NCI-H1694 treated with DMSO at 0.1 percent for 48 hours (cell line): ENCODE measurements around the gene KIF27.
"Not testable (repeated sequence)": the region's sequence is repeated elsewhere in the genome, so short reads cannot be mapped to it uniquely, and the experiment has no call there.

ENCODE experiments used
- DNase-seq: peaks from one replicate; lab custom pipeline; 2025; lab: John Stamatoyannopoulos, UW

Gene KIF27, protein sequence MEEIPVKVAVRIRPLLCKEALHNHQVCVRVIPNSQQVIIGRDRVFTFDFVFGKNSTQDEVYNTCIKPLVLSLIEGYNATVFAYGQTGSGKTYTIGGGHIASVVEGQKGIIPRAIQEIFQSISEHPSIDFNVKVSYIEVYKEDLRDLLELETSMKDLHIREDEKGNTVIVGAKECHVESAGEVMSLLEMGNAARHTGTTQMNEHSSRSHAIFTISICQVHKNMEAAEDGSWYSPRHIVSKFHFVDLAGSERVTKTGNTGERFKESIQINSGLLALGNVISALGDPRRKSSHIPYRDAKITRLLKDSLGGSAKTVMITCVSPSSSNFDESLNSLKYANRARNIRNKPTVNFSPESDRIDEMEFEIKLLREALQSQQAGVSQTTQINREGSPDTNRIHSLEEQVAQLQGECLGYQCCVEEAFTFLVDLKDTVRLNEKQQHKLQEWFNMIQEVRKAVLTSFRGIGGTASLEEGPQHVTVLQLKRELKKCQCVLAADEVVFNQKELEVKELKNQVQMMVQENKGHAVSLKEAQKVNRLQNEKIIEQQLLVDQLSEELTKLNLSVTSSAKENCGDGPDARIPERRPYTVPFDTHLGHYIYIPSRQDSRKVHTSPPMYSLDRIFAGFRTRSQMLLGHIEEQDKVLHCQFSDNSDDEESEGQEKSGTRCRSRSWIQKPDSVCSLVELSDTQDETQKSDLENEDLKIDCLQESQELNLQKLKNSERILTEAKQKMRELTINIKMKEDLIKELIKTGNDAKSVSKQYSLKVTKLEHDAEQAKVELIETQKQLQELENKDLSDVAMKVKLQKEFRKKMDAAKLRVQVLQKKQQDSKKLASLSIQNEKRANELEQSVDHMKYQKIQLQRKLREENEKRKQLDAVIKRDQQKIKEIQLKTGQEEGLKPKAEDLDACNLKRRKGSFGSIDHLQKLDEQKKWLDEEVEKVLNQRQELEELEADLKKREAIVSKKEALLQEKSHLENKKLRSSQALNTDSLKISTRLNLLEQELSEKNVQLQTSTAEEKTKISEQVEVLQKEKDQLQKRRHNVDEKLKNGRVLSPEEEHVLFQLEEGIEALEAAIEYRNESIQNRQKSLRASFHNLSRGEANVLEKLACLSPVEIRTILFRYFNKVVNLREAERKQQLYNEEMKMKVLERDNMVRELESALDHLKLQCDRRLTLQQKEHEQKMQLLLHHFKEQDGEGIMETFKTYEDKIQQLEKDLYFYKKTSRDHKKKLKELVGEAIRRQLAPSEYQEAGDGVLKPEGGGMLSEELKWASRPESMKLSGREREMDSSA (N-terminal part only)

DNA sequence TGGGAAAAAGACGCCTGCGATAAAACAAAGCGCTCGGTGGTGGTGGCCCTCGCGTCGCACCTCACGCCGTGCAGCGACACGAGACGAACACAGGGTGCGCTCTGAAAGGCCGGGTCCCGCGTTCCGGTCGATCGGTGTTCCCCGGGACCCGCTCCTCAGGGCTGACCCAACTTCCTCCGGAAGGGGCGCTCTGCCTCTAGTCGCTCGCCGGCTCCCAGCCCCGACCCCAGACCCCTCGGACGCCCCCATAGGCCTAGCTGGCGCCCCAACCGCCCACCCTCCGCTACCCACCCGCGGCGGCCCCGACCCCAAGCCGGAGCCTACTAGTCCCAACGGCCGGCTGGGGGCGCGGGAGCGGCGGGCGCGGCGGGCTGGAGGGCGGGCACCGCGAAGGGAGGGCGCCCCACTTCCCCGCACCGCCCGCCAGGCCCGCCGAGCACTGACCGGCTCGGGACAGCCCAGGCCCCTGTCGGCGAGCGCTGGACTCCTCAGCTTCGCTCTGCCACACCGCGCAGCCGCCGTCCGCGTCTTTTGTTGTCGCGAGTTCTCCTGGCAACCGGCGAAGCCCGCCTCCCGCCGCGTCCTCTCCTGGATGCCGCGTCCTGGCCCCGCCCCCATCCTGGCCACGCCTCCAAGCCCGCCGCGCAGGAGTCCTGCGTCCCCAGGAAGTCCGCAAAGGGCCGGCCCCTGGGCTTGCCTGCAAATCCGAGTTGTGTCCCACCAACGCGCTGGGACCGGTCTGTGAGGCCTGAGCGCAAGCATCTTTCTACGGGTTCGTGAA is at the start of gene KIF27:
Gene KIF27, minus strand, starts transcription at position 506 of the 781 bp plus-strand sequence. CDS start 5,841 bp downstream, outside the sequence.
- DNase-seq: peak; percentile 57

DNA sequence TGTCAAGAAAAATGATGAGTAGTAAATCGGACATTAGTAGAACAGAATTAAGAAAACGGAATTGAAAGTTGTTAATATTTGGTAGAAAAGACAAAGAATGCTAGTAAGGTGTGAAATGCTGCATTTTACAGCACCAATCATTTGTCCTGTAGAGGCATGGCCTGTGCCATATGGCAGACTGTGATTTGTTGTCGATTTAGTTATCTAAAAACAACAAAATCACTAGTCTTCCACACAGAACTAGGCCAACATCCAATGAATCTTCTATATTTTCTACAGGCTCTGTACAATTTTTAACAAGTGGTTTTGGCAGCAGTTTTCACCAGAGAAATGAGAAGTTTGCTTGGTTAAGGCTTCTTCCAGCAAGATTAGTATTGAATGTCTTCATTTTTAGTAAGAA is 48.4 kb upstream of the KIF27 start:
- DNase-seq: no peak

DNA sequence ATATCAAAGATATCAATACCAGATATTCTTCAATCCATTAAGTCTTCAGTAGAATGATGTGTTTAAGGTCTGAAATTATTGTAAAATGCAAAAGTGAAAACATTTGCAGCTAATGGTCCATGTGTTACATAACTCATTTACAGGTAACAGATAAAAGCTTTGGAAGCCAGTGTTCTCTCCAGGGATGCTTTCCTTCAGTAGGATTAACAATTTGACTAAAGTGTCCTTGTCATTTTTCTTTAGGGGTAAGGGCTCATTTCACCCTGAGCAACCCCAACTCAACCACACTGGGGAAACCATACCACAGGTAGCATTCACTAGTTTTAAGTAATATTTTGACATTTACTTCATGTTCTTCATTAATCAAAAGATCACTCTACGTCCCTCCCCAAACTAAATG is 45.8 kb upstream of the KIF27 start:
- DNase-seq: no peak

DNA sequence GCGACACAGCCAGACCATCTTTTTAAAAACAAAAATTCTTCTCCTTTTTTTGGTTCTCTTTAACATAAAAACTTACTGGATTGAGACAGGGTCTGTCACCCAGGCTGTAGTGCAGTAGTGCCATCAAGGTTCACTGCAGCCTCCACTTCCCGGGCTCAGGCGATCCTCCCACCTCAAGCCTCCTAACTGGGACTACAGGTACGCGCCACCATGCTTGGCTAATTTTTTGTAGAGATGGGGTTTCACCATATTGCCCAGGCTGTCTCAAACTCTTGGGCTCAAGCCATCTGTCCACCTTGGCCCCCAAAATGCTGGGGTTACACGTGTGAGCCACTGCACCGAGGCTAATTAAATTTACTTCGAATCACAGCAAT is 45.0 kb upstream of the KIF27 start:
- DNase-seq: no peak

DNA sequence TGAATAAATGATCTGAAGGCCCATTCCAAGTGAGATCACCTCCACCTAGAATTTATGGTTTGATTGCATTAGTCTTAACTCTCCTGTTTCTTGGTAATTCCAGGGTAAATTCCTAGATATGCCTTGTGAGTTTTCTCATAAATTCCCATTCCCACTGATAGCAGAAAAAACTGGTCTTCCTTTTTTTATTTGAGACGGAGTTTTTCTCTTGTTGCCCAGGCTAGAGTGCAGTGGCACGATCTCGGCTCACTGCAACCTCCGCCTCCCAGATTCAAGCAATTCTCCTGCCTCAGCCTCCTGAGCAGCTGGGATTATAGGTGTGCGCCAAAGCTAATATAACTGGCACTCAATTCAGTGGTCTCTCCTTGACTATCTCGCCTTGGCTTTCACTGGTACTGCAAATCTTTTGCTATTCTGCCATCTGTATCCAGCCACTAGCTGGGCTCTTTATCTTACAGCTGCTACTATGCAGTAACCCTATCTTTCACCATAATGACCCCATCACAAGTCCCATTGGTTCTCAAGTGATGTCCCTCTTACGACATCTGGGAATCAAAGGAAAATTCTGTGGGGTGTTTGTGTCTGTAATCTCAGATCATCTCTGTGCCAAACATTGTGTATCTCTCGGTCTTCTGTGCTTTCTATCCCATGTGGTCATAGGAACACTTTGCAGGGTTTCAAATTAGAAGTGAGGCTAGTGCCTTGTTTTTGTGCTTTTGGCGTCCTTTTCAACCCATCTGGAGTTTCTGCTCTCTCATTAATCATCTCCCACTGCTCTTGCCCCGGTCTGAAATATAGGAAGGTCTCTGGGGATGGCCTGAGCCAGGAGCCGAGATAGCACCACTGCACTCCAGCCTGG is 44.3 kb upstream of the KIF27 start:
- no peak for DNase-seq

DNA sequence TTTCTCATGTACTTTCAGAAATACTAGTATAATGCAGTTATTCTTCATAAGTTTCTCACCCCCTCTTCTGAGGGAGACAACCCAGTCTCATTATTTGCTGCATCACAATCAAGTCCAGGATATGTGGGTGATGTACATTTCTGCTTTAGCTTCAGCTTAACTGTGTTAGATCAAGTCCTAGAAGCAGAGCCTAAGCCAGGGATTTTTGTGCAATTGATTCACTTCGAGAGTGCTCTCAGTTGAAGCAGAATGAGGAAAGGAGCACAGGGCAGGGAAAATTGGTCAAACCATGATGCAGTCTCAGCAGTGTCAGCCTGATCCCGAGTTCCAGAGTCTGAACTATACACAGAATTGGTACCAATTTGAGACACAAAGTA is 43.7 kb upstream of the KIF27 start:
- no peak for DNase-seq

DNA sequence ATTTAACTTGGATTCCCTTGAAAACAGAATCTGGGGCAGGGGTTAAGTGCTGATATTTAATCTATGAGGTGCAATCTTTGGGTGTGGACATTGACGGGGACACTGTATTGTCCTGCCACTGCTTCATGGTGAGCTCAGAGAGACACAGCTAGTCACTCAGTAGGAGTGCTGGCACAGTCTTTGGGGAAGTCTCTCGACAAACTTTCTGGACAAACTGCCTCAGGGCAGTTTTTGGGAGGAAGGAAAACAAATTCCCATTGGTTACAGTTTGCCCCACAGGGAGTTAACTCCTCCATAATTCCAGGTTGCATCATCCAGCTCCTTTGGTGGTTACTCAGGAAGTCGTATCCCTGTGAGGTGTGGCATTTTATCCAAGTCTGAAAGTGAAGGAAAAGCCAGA is 40.9 kb upstream of the KIF27 start:
- no peak for DNase-seq

DNA sequence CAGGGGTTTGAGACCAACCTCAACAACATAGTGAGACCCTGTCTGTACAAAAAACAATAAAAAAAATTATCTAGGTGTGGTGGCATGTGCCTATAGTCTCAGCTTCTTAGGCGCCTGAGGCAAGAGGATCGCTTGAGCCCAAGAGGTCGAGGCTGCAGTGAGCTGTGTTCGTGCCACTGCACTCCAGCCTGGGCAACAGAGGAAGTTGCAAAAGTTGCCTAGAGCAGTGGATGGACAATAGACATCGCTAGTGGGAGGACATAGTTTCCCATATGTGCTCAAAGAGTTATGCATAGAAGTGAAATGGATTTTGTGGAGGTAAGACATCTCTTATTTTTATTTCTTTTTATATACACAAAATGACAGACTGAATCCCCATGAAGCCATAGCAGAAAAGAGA is 39.8 kb upstream of the KIF27 start:
- DNase-seq: no peak

DNA sequence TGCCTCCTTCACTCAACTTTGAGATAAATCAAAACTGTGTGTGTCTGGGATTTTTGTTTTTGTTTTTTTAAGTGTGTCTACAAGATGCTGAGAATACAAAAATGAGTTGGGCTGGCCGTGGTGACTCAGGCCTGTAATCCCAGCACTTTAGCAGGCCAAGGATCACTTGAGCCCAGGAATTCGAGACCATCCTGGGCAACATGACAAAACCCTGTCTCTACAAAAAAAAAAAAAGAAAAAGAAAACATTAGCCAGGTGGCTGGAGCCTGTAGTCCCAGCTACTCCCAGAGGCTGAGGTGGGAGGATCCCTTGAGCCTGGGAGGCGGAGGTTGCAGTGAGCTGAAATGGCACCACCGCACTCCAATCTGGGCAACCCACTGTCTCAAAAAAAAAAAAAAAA is 37.8 kb upstream of the KIF27 start:
- no peak for DNase-seq

DNA sequence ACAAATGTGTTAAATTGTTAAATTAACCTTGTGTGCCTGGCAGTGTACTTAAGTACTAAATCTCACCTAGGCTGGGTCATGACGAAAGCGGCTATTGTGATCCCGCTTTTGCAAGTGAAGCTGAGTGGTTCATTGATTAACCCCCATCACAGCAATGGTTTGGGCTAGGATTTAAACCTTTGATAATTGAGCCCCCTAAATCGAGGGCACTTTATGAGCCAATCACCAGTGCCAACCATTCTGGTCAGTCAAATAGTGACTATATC is 35.9 kb upstream of the KIF27 start:
- DNase-seq: no peak

DNA sequence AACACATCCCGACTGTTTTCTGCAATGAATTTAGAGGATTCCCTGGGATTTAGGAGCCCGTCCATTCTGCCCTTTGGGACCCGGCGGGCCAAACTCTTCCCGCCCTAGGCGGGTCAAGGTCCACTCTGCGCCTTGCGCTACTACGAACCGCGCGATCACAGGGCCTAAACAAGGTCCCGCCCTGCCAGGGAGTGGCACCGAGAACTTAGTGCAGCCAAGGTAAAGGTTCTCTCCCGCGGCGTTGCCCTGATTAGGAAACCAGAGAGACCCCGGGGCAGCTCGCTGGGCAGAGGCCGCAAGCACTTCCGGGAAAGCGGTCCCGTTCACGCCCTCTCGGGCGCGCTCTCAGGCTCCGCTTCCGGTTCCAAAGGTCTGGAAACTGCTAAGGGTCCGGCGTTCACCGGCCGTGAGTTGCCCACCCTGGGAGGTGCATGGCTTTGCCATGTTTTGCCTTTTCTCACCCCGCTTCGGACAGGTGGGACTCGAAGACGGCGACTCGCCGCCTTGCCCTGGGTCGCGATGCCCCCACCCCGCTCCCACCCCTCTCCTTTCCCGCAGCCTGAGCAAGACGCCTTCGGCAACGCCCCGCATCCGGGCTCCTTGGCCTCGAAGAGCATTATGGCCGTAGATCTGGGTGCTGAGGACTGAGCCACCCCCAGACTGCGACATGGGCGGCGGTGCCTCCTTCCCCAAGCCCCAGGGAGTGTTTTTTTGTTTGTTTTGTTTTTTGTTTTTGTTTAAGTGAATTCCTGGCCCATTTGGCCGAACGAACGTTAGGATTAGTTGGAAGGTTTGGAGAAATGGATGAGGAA is 35.4 kb upstream of the KIF27 start:
- peak; percentile 16 for DNase-seq

DNA sequence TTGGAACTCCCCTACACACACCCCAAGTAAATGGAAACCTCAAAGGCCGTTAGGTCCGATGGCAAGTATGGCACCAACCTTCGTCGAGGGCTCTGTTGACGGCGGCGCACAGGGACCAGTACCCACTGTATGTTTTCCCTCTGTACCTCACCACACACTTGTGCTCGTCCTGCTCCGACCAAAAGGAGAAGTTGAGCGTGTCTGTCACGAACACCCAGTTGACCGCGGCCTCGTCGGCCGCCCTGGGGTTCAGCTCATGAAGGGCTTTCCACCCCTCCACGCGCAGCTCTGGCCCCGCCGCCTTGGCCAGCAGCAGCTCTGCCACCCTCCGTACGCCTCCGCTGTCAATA is 34.8 kb upstream of the KIF27 start:
- no peak for DNase-seq

DNA sequence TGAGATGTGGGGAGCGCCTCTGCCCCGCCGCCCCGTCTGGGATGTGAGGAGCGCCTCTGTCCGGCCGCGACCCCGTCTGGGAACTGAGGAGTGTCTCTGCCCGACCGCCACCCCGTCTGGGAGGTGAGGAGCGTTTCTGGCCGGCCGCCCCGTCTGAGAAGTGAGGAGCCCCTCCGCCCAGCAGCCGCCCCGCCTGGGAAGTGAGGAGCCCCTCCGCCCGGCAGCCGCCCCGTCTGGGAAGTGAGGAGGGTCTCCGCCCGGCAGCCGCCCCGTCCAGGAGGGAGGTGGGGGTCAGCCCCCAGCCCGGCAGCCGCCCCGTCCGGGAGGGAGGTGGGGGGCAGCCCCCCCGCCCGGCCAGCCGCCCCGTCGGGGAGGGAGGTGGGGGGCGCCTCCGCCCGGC is 26.9 kb upstream of the KIF27 start:
- DNase-seq: not testable (repeated sequence)

DNA sequence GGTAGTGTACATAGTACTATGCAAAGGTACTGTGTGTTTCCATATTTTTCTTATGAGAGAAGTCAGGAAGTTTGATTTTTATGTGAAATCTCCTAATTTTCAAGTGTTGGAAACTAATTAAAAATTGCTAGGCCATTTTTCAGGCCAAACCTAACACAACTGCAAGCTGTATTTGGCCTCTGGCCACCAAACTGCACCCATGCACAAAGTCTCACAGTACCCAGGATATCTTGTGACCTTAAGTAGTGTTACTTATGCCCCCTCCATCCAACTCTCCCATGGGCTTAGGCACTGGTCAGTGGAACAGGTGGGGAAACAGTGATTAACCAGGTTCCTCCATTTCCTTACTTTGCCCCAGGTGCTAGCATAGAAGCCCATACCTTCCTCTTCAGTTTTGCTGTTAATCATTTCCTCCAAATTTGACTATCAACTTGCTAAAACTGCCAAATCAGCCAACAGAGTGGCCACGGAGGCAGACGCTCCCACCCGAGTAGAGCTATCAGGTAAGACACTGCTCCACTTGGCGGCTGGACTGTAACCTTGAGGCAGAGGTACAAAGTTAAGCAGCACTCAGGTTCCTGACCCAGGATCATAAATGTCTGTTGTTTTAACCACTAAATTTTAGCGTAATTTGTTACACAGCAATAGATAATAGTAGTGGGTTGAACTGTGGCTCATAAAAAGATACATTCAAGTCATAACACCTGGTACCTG is 19.5 kb upstream of the KIF27 start:
- no peak for DNase-seq

DNA sequence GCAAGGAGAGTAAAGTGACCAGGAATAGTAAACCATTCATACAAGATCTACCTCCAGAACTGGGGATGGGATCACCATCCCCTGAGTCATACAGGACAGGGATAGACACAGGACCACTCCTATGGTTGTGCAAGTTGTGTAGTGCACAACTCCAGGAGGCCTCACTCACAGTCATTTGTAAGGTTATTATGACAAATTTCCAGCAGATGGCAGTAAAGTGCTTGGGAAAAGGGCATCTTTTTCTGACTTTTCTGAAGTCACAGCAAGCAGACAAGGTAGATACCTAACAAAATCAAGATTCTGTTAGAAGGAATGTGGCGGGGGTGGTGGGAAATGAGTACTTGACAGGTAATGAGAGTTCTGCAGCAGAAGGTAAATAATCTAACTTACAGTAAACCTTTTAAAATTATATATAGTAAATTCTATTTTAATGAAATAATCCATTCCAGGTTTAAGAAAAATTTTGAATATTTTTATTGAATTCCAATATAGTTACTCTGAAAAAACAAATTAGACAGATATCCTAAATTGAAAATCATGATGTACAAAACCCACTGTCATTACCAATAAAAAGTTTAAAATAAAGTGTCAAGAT is 16.7 kb upstream of the KIF27 start:
- peak; percentile 49 for DNase-seq

DNA sequence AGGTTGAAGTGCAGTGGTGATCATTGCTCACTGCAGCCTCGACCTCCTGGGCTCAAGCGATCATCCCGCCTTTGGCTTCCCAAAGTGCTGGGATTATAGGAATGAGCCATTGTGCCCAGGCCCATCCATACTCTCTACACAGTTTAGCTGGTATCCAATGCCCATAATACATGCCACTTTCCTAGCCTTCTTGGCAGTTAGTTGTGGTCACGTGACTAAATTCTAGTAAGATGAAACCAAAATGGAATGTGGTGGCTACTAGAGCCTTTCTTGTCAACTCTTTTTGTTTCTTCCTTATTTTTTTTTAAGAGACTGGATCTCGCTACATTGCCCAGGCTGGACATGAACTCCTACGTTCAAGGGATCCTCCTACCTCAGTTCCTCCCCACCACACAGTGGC is 15.3 kb upstream of the KIF27 start:
- no peak for DNase-seq

DNA sequence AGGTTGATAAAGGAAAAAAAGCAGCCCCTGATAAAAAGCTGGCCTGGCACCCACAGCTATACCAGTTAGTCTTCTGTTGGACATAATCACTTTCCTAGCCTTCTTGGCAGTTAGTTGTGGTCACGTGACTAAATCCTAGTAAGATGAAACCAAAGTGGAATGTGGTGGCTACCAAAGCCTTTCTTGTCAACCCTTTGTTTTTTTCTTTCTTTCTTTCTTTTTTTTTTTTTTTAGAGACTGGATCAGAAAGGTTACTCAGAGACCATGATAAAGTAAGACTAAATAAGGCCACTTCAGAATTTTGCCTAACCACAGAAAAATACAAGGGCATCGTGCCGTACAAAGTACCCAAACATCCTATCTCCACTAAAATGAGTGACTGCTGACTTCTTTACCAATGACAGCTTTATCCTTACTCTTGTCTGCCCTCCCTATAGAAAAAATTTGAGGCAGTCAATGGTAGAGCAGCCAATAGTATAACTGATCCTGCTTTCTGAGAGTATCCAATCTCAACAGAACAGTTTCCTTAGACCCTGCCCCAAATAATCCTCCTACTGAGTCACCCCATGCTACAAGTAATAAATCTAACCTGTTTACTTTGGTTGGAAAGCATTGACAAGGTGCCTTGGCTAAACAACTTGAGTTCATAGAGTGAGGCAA is 14.2 kb upstream of the KIF27 start:
- DNase-seq: no peak

DNA sequence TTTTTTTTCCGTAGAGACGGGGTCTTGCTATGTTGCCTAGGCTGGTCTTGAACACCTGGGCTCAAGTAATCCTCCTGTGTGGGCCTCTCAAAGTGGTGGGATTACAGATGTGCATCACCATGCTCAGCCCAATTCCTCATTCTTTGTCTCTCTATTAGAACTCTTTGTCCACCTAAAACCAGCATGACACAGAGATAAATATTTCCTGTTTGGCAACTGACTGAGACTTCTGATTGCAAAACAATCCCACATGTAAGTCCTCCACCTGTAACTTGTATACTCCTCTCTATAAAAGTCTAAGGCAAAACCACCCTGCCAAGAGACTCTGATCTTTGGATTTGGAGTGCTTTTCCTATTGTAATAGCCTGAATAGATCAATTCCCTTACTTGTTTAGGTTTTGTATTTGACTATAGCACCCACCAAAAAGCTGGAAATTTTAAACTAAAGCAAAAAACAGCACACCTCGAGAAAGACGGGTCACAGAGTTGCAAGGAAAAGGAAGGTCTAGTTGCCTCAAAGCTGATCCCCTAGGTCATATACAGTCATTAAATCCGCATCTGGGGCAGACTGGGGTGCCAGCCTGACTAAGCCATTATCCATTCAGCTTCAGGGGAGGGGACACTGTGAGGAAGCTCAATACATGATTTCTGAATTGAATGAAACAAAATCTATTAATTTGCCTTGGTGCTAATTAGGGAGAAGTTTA is 13.5 kb upstream of the KIF27 start:
- DNase-seq: no peak
